Keratinocyte (primary cell): ENCODE results near the gene G6PD. TPM values are rescaled to one million over a fixed set of nuclear protein-coding genes. Genes with fewer than 3 reads are reported as not detected.

Experiments
- DNase-seq: peaks from one replicate; pipeline ENCODE4 v3.0.0-alpha.2; 2011; ENCODE audit warnings: low read depth, missing footprints, low spot score
- FAIRE-seq: peaks from 2 replicates; lab custom pipeline; 2011; peaks lifted over from hg19 to GRCh38; lab: Jason Lieb, UNC
- H2AFZ ChIP-seq: 2 replicates; pipeline ENCODE4 v1.6.0; 2012; ENCODE audit warnings: low read length, control low read depth, inconsistent platforms; ENCODE audit not compliant: control insufficient read depth
- H3K27ac ChIP-seq: 2 replicates; pipeline ENCODE4 v1.5.1; 2011; ENCODE audit warnings: low read length; ENCODE audit not compliant: control insufficient read depth, insufficient read depth
- H3K27me3 ChIP-seq: 3 replicates; pipeline ENCODE4 v1.6.0; 2011; ENCODE audit warnings: low read length; ENCODE audit not compliant: control insufficient read depth, insufficient read depth; ENCODE audit errors: extremely low read depth
- H3K36me3 ChIP-seq, 2 experiments: 2 replicates in 1 of 2; 3 replicates in 1 of 2; pipeline ENCODE4 v1.5.1; 2011; ENCODE audit warnings: low read length in 2 of 2, mild to moderate bottlenecking in 1 of 2; ENCODE audit not compliant: control insufficient read depth in 2 of 2, insufficient read depth in 2 of 2; ENCODE audit errors: extremely low read depth in 1 of 2
- H3K4me1 ChIP-seq: 3 replicates; pipeline ENCODE4 v1.5.1; 2011; ENCODE audit warnings: low read length; ENCODE audit not compliant: control insufficient read depth, insufficient read depth; ENCODE audit errors: extremely low read depth
- H3K4me2 ChIP-seq: 3 replicates; pipeline ENCODE4 v1.6.0; 2011; ENCODE audit warnings: low read depth, low read length; ENCODE audit not compliant: control insufficient read depth, insufficient read depth; ENCODE audit errors: extremely low read depth
- H3K4me3 ChIP-seq, 3 experiments: fragments of 200-600 bp in 1 of 3; sonication (generic) in 1 of 3; 2 replicates in 2 of 3; 3 replicates in 1 of 3; pipeline ENCODE4 v1.5.1; 2011 to 2016; ENCODE audit warnings: low read length in 3 of 3, mild to moderate bottlenecking in 3 of 3, control low read depth in 2 of 3, inconsistent platforms in 1 of 3, low read depth in 1 of 3, mixed read lengths in 1 of 3, mixed run types in 1 of 3, moderate library complexity in 1 of 3; ENCODE audit not compliant: control insufficient read depth in 2 of 3, insufficient read depth in 2 of 3; ENCODE audit errors: extremely low read depth in 1 of 3
- H3K79me2 ChIP-seq: 2 replicates; pipeline ENCODE4 v1.6.0; 2012; ENCODE audit warnings: low read length; ENCODE audit not compliant: control insufficient read depth, insufficient read depth
- H3K9ac ChIP-seq: 3 replicates; pipeline ENCODE4 v1.6.0; 2011; ENCODE audit warnings: low read length; ENCODE audit not compliant: control insufficient read depth, insufficient read depth; ENCODE audit errors: extremely low read depth
- H3K9me1 ChIP-seq: 3 replicates; pipeline ENCODE4 v1.6.0; 2011; ENCODE audit warnings: low read length; ENCODE audit not compliant: control insufficient read depth, insufficient read depth; ENCODE audit errors: extremely low read depth
- H3K9me3 ChIP-seq: 2 replicates; pipeline ENCODE4 v1.5.1; 2012; ENCODE audit warnings: low read depth, low read length; ENCODE audit not compliant: control insufficient read depth
- H4K20me1 ChIP-seq: 3 replicates; pipeline ENCODE4 v1.6.0; 2011; ENCODE audit warnings: low read length; ENCODE audit not compliant: control insufficient read depth, insufficient read depth; ENCODE audit errors: extremely low read depth
- CTCF ChIP-seq, 3 experiments: IDR thresholded peaks in 1 of 3; conservative IDR thresholded peaks in 1 of 3; optimal IDR thresholded peaks in 1 of 3; 2 replicates in 2 of 3; 3 replicates in 1 of 3; pipeline versions ENCODE3 to v1.5.1; 2011; ENCODE audit warnings: low read length in 3 of 3, mild to moderate bottlenecking in 3 of 3, moderate library complexity in 2 of 3, control low read depth in 1 of 3, inconsistent platforms in 1 of 3; ENCODE audit not compliant: insufficient read depth in 2 of 3; ENCODE audit errors: extremely low read depth in 1 of 3
- EZH2 ChIP-seq: IDR thresholded peaks from one replicate; pipeline ENCODE4 v1.6.1; 2012; ENCODE audit warnings: inconsistent platforms, mild to moderate bottlenecking, low read length, moderate library complexity
- dilution Hi-C: fragments of 300-500 bp; cut with MboI; formaldehyde crosslinking; loops from one replicate; pipeline ENCODE4 v1.7.0; 2020; ENCODE audit warnings: low sequenced_read_pairs; ENCODE audit not compliant: extremely low pct_ligation_motif_present
- polyA plus RNA-seq, 5 experiments: library from polyadenylated mRNA; depleted of rRNA in 3 of 5; stranded (reverse) in 3 of 5; stranded (forward) in 1 of 5; unstranded in 1 of 5; fragments of >200 nt; gene quantifications; 1 replicate in 1 of 5; 2 replicates in 3 of 5; 3 replicates in 1 of 5; pipeline versions ENCODE4 v1.2.1 to v1.2.3, GENCODE V29; 2011 to 2012; ENCODE audit warnings: missing spikeins in 2 of 5, low read depth in 1 of 5, low replicate concordance in 1 of 5

The G6PD gene
- polyA plus RNA-seq, 1 donor (not counting 4 experiments of a cell fraction or from before 2014, with no cell fraction given), result 41.6 TPM

- H3K79me2 ChIP-seq, result no peaks in the 10 kb centered on the region
- H3K9me1 ChIP-seq, result no peaks in the 10 kb centered on the region
- no peak overlapping the region for H3K27ac ChIP-seq
- no peak overlapping the region for H3K4me3 ChIP-seq
- no peaks in the 10 kb centered on the region for H3K27me3 ChIP-seq
- H3K4me1 ChIP-seq, result no peaks in the 10 kb centered on the region
- FAIRE-seq (no peak), DNase-seq (no peak)
- H3K9me3 ChIP-seq, result peaks cover 3% of the 10 kb centered on the region
- TF ChIP-seq CTCF (optimal IDR thresholded peaks at IDR 0.05 in 1 of 3, IDR thresholded peaks at IDR 0.05 in 1 of 3, conservative IDR thresholded peaks at IDR 0.05 in 1 of 3; ENCODE audit: extremely low read depth in 1 of 3, insufficient read depth in 2 of 3, low read length in 3 of 3) (no peak), EZH2 (no peak)
- dilution Hi-C loops, result no loop called here
- no peak overlapping the region for H3K4me2 ChIP-seq
- H3K9ac ChIP-seq, result no peak overlapping the region
- H3K36me3 ChIP-seq, result no peaks in the 10 kb centered on the region
- no peaks in the 10 kb centered on the region for H4K20me1 ChIP-seq
- H2AFZ ChIP-seq, result no peak overlapping the region
Observed at GRCh38 chrX:154508384-154508745, 38.3 kb downstream of the G6PD start.

GRCh38 chrX:154507673-154508383, 38.8 kb downstream of the G6PD start:
- H3K27ac ChIP-seq, result no peak overlapping the region
- no peaks in the 10 kb centered on the region for H3K36me3 ChIP-seq
- no peaks in the 10 kb centered on the region for H3K9me1 ChIP-seq
- no peak overlapping the region for H3K4me2 ChIP-seq
- H2AFZ ChIP-seq, result no peak overlapping the region
- no peaks in the 10 kb centered on the region for H3K27me3 ChIP-seq
- no peak overlapping the region for H3K4me3 ChIP-seq
- H3K9ac ChIP-seq, result no peak overlapping the region
- H3K4me1 ChIP-seq, result no peaks in the 10 kb centered on the region
- H3K9me3 ChIP-seq, result peaks cover 3% of the 10 kb centered on the region
- no peaks in the 10 kb centered on the region for H4K20me1 ChIP-seq
- TF ChIP-seq EZH2, result no peak
- TF ChIP-seq CTCF (optimal IDR thresholded peaks at IDR 0.05 in 1 of 3, IDR thresholded peaks at IDR 0.05 in 1 of 3, conservative IDR thresholded peaks at IDR 0.05 in 1 of 3; ENCODE audit: extremely low read depth in 1 of 3, insufficient read depth in 2 of 3, low read length in 3 of 3), result no peak
- H3K79me2 ChIP-seq, result no peaks in the 10 kb centered on the region
- FAIRE-seq (no peak), DNase-seq (no peak)
- dilution Hi-C loops, result no loop called here
